GM19035 (cell line): Measurements from ENCODE around the gene ARID5B.
"Not testable (repeated sequence)": the region's sequence is repeated elsewhere in the genome, so short reads cannot be mapped to it uniquely, and the experiment has no call there.

ENCODE experiments used
- ATAC-seq: cut with Tn5 transposase; IDR thresholded peaks from one replicate; pipeline ENCODE4 v1.9.1; 2021; ENCODE audit not compliant: unreplicated experiment

ARID5B gene

GRCh38 chr10:62027841-62028501, 126.5 kb downstream of the ARID5B start:
- no peak for ATAC-seq

GRCh38 chr10:62028502-62028842, 127.0 kb downstream of the ARID5B start:
- not testable (repeated sequence) for ATAC-seq

GRCh38 chr10:62029401-62029800, 127.9 kb downstream of the ARID5B start:
- no peak for ATAC-seq

- no peak for ATAC-seq
These were observed 130.0 kb downstream of the ARID5B start for GRCh38 chr10:62031507-62031906.

DNA sequence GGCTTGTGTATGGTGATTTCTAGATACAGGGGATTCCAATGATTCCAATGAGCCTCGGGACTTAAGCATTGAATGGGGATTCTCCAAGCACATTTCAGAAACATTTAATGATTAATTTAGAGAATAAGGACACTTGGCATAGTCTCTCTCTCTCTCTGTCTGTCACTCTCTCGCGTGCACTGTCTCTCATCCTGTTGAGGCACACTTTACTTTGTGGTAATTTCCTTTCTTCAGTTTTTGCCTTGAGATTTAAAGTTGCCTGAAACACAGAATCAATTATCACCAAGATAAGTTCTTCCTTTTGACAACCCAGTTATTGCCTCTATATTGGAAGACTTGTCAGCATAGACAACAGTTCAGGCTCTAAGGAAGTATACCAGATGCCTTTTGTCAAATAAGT, 131.6 kb downstream of the ARID5B start:
- ATAC-seq: no peak

GRCh38 chr10:62034096-62034640, 132.7 kb downstream of the ARID5B start:
- ATAC-seq: no peak

DNA sequence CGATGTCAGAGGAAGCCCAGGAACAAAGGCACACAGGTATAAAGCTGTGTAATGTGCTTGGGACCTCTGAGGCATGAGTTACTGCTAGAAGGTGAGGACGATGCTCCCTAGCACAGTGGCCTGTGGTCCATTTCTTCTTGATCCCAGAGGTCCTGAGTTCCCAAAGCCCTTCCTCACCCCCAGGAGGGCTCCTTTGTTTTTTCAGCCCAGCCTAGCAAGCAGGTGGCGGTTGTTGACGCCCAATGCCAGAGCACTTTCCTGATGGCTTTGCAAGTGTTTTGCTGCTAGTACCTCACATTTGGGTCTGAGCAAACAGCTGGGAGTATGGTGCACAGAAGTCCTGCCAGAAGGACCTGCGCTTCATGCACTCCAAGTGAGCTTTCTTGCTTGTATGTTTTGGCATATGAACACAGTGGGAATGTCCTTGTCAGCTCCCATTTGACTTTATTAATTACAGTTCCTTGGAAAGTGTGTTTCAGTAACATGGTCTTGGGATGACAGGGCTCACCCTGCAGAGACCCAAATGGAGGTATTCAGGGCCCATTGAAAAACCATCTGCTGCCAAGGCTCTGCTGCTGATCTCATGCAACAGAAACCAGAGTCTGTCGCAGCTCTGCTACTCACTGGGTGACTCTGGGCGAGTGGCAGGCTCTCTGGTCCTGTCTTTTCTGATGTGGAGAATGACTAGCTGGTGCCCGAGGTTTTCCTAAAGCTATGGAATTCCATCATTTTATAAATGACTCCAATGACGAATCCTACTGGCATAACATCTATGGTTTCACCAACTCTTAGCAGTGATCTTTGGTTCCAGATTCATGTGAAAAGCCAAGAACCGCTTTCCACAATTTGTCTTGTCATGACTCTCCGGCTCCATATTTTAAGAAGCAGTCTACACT, 134.9 kb downstream of the ARID5B start:
- ATAC-seq: no peak

DNA sequence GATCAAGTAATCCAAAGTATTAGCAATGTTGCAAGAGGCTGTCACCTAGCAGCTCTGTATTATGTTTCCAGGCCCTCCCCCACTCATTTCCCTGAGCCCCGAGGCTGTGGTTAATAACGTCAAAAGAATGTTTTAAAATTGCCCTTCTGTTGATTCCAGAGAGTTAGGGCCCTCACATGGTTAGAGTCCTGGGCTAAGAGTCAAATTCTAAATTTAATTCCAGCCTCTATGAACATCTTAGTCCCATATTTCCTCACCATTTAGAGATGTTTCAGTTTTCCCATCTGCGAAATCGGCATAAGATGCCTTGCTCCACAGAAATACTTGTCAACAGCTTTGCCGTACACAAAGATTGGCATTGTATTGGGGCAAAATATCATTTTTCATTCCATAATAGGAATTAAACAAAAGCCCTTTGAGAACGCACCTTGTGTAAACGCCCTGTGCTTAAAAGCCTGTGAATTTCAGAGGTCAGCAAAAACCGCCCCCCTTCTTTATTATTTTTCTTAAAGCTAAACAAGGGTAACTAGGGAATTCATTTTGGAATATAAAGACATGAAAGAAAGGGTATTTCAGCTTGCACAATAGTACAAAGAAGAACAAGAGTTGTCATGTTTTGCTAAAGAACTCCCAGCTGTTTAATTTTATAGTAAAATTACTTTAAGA, 135.8 kb downstream of the ARID5B start:
- no peak for ATAC-seq

- no peak for ATAC-seq
These were observed 136.6 kb downstream of the ARID5B start for GRCh38 chr10:62037890-62038608.

DNA sequence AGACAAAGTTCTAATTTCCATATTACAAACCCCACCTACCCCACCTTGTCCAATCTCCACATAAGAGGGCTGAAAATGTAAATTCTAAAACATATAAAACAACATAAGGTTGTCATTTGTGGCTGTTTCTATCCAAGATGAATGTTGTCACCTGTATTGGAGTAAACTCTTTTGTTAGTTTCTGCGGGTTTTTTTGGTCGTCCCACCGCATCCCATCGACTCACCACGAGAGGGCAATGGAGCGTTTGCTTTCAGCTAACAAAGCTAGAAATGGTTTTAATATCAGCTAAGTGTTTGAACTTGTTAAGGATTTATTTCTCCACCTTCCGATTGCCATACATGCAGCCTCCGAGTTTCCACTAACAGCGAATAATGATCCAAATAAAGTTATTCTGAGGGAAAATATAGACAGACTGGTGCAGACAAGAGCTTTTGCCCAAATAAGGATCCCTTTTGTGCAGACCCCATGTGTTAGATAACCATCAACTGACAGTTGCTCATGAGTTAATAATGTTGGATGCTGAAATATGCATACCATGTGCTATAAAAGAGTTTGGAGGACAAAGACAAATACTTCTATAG, 137.2 kb downstream of the ARID5B start:
- peak; percentile 58 for ATAC-seq

- no peak for ATAC-seq
These were observed 138.5 kb downstream of the ARID5B start for GRCh38 chr10:62039954-62040353.

- ATAC-seq: no peak
These were observed 139.4 kb downstream of the ARID5B start for GRCh38 chr10:62040881-62041280.

- no peak for ATAC-seq
These were observed 142.0 kb downstream of the ARID5B start for GRCh38 chr10:62043421-62044021.

DNA sequence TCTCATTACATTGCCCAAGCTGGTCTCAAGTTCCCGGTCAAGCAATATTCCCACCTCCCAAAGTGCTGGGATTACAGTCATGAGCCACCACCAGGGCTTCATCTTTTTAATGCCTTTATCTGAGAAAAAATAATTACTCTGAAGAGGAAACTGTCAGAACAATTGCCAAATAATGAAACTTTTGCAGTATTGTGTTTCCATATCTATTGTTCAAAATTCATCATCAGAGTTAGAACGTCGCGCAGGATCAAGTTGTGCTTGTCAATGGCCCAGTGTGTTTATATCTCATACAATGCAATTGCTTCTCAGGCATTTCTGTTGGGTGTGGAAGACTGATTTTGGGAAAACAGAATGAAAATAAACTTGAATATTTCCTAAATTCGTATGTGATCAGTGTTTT, 143.1 kb downstream of the ARID5B start:
- ATAC-seq: no peak

- no peak for ATAC-seq
These were observed 144.4 kb downstream of the ARID5B start for GRCh38 chr10:62045765-62046521.

DNA sequence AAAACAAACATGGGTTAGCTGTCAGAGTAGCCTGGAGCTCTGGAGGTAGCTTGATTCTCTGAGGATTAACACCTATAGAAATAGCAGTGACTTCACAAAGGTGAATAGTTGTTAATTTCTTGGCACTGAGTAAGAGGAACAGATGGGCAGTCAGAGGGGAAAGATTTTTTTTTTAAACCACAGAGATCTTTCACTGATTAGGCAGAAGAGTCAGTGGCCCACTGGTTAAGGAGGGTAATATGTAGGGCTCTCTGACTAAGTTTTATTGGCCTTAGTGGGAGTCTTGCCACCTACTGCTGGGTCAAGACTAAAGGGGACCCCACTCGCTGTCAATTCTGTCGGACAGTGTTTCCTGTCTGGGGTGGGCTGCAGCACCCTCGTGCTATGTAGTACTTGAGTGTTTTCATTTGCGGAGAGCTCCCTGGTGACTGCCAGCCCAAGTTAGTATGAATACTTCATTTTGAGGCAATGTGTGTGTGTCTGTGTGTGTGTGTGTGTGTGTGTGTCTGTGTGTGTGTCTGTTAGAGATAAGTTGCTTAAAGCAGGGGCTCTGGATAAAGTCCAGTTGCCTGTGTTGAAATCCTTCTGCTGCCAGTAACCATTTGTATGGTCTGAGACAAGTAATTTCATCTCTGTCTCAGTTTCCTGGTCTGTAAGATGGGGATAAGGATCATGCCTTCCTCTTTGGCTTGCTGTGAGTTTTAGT, 145.2 kb downstream of the ARID5B start:
- ATAC-seq: peak; percentile 34

DNA sequence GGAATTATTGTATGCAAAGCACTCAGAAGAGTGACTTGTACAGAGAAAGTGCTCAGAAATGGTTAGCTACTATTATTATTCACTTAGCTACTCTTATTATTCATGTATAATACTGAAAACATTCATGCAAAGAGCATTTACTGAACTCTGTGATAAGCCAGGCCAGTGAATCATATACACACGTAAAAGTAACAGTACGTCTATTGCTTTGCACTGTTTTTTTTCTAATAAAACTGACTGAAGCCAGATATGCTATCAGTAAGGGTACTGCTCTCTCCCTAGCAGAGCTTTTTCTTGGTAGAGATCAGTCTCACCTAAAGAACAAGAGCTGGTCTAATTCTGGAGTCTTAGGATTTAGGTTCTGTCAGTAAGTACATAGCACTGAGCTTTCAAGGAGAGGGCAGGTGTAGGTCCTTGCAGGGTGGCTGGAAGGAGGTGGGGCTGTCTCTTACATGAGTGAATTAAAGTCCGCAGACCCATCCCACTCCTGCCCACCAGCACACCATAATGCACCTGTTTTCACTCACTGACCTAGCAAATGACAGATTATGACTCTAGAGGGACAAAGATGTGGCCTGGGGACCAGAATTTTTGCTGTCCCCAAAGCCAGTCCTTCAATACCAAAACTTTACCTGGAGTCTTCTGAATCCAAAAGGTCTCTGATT, 145.9 kb downstream of the ARID5B start:
- ATAC-seq: no peak

- ATAC-seq: no peak
These were observed 146.5 kb downstream of the ARID5B start for GRCh38 chr10:62047960-62048383.
